ENCODE measurements around the gene SLC35F6.

The SLC35F6 gene

GRCh38 chr2:26764078-26764887 lies at the start of gene SLC35F6:
TSS of gene SLC35F6 (plus strand) at chr2:26764284. CDS start at chr2:26764350, 66 bp downstream.
- peak; percentile 51 to 77 for DNase-seq

- no peak for DNase-seq
Measured at GRCh38 chr2:26715528-26716270, 48.4 kb upstream of the SLC35F6 start.

- no peak for DNase-seq
Measured at GRCh38 chr2:26716340-26716739, 47.7 kb upstream of the SLC35F6 start.

DNA sequence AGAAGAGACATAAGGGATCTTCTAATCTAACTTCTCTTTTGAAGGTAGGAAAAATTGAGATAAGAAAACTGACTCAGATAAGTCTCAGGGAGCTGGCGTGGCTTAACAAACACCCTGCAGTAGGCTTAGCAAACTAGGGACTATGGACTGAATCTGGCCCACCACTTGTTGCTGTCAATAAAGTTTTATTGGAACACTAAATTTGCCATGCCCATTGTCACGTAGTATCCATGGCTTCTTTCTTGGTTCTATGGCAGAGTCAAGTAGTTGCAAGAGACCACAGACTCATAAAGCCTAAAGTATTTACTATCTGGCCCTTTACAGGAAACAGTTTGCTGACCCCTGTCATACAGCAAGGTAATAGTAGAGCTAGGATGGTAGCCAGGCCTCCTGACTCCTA lies 47.3 kb upstream of the SLC35F6 start:
- DNase-seq = no peak

GRCh38 chr2:26717362-26717761 lies 46.7 kb upstream of the SLC35F6 start:
- no peak for DNase-seq

- no peak for DNase-seq
Measured at GRCh38 chr2:26718949-26719686, 45.0 kb upstream of the SLC35F6 start.

- DNase-seq = no peak
Measured at GRCh38 chr2:26720322-26721114, 43.6 kb upstream of the SLC35F6 start.

- DNase-seq = no peak
Measured at GRCh38 chr2:26721115-26722032, 42.7 kb upstream of the SLC35F6 start.

DNA sequence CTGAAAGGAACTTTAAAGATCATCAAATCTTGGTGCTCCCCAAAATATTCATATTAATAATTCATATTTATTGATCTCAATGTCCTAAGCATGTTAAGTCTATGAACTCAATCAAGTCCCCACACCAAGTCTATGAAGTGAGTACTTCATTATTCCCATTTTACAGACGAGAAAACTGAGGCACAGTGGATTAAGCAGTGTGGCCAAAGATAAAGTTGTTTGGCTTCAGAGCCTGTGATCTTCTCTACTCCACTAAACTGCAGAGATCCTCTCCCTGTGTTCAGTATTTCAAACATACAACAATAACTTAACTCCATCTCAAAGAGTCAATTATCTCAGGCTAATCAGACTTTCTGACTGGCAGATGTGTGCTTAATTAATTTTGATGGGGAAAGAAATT lies 41.8 kb upstream of the SLC35F6 start:
- DNase-seq = no peak

GRCh38 chr2:26722911-26723310 lies 41.2 kb upstream of the SLC35F6 start:
- no peak for DNase-seq

DNA sequence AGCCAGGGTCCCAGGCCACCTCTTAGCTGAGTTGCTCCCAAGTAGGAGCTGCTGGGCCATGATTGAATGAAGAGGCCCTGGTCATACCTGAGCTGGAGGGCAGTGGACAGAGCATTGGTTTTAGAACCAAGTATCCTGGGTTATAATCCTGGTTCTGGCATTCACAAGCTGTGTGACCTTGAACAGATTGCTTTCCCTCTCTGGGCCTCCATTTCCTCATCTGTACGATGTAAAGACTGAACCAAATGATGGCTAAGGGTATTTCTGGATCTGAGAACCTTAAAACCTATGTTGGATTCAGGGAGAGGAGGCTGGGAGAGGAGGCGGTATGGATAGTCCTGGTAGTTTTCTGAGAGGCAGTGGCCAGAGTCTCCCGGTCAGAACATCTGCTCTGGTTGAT lies 40.6 kb upstream of the SLC35F6 start:
- no peak for DNase-seq

DNA sequence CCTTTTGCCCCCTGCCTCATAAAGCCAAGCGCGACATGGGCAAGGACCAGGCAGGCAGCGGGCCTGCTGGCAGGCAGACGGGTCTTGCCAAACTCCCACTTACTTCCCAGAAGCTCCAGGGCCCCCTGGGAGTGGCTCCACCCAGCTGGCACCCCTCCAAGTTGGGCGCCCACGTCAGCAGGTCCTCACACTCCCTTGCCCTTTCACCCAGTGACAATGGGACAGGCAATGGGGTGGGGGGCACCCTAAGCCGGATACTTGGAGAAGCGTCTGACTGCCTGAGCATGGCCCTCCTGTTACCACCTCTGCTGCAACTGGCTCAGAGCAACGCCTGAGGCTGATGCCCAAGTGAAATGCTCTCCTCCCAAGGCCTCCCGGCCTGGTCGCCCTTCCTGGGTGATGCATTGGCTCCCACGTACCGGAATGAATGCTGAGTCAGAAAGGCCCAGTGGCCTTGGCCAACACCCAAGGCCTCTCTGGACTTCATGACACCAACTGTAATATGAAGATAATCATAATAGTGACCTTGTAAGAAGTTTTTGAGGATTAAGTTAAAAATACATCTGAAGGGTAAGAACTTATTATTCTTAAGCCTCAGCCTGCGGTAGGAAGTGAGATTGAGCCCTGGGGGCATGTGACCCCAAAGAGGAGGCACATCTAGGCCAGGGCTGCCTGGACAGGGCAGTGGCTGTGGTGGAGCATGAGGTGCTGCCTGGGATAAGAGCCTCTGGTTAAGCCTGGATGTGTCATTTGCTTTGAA lies 39.9 kb upstream of the SLC35F6 start:
- no peak for DNase-seq

DNA sequence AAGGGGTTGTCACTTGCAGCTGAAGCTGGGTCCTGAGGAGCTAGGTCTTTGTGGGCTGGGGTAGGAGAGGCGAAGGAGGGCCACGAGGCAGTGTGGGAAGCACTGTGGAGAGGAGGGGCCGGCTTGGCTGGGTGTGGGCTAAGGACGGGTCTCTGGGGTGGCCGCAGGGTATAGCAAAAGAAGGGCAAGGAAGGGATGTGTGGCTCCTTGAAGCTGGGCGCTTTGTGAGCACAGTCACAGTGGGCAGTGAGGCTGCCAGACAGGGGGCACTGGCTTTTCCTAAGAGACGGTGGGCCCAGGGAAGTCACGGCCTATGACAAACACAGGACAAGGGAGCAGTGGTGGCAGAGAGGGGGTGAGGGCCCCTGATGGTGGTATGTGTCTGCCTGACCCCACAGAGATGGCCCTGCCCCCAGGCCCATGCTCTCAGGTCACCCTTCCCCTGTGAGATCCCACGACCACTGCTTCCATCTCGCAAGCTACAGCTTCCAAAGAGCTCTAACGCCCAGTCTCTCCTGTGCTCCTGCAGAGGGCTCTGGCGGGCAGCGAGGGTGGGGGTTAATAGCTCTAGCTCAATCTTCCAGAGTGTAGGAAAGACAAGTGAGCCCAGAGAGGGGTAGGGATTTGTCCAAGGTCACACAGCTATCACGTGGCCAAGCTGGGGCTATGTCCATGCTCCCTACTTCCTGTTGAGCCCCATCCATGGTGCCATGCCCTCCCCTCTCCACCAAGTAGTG lies 39.1 kb upstream of the SLC35F6 start:
- DNase-seq = no peak

GRCh38 chr2:26725521-26725820 lies 38.6 kb upstream of the SLC35F6 start:
- no peak for DNase-seq

DNA sequence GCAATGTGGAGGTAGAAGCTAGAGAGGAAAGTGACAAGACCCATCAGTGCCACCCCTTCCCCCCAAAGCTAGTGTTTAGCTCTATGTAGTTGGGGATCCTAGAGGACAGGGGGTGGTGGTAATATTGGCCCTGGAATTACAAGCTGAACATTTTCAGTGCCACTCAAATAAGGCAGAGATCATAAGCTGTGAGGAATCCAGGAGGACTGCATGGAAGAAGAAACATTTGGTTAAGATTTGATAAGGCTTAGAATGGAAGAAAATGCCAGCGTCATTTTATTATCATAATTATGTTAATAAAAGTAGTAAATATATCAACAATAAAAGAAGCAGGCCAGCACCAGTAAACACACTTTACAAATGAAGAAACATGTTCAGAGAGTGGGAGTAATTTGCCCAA lies 37.9 kb upstream of the SLC35F6 start:
- no peak for DNase-seq

DNA sequence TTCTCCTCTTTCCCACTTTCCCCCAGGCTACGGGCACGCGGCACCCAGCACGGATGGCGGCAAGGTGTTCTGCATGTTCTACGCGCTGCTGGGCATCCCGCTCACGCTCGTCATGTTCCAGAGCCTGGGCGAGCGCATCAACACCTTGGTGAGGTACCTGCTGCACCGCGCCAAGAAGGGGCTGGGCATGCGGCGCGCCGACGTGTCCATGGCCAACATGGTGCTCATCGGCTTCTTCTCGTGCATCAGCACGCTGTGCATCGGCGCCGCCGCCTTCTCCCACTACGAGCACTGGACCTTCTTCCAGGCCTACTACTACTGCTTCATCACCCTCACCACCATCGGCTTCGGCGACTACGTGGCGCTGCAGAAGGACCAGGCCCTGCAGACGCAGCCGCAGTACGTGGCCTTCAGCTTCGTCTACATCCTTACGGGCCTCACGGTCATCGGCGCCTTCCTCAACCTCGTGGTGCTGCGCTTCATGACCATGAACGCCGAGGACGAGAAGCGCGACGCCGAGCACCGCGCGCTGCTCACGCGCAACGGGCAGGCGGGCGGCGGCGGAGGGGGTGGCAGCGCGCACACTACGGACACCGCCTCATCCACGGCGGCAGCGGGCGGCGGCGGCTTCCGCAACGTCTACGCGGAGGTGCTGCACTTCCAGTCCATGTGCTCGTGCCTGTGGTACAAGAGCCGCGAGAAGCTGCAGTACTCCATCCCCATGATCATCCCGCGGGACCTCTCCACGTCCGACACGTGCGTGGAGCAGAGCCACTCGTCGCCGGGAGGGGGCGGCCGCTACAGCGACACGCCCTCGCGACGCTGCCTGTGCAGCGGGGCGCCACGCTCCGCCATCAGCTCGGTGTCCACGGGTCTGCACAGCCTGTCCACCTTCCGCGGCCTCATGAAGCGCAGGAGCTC lies 36.2 kb upstream of the SLC35F6 start:
- no peak for DNase-seq

DNA sequence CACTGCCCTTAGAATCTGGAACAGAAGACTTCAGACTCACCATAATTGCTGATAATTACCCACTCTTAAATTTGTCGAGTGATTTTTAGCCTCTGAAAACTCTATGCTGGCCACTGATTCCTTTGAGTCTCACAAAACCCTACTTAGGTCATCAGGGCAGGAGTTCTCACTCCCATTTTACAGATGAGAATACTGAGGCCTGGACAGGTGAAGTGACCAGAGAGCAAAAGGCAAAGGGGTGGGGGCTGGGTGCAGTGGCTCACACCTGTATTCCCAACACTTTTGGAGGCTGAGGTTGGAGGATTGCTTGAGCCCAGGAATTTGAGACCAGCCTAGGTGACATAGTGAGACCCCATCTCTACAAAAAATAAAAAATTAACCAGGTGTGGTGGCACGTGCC lies 34.8 kb upstream of the SLC35F6 start:
- DNase-seq = no peak

- no peak for DNase-seq
Measured at GRCh38 chr2:26730549-26731344, 33.3 kb upstream of the SLC35F6 start.

All from NCI-H187 (cell line).